IMR-90 (cell line): Measurements from ENCODE around the gene POFUT2. TPM values are rescaled to one million over a fixed set of nuclear protein-coding genes. Genes with fewer than 3 reads are reported as not detected.
A peak's percentile ranks its signal among the peaks of the same experiment; 100 is the strongest.

Experiments used
- ATAC-seq: fragments of 200-7000 bp; cut with Tn5 transposase; 2 replicates; pipeline ENCODE4 v1.9.1; 2020; ENCODE audit warnings: low read depth, mild to moderate bottlenecking, moderate library complexity
- BruUV-seq: library from RNA; stranded (reverse); fragments of 400-500 nt; replicated peaks from 2 replicates; lab custom pipeline; 2021; lab: Mats Ljungman, UMichigan
- CTCF ChIA-PET: fragments of 300-600 bp; formaldehyde crosslinking; extraction: SDS; loops from one replicate; lab custom pipeline; 2021; ENCODE audit warnings: antibody characterized with exemption; lab: Yijun Ruan, JAX
- POLR2A ChIA-PET: fragments of 300-600 bp; sonication (Branson Sonifier 250); formaldehyde crosslinking; loops from one replicate; lab custom pipeline; 2022; ENCODE audit warnings: antibody characterized with exemption; ENCODE audit not compliant: unreplicated experiment; lab: Charles Lee
- DNase-seq: peaks from one replicate; pipeline ENCODE4 v3.0.0; 2013
- H2AFZ ChIP-seq: replicated peaks from 2 replicates; pipeline ENCODE3; 2013; ENCODE audit warnings: low read length, mild to moderate bottlenecking; ENCODE audit not compliant: poor library complexity
- H2AK5ac ChIP-seq: 2 replicates; pipeline ENCODE4 v1.6.1; 2013; ENCODE audit warnings: low read depth, low read length, inconsistent platforms
- H2AK9ac ChIP-seq: replicated peaks from 2 replicates; pipeline ENCODE3; 2013; ENCODE audit warnings: mild to moderate bottlenecking, low read depth, low read length, moderate library complexity; ENCODE audit not compliant: poor library complexity
- H2BK120ac ChIP-seq: 2 replicates; pipeline ENCODE4 v1.6.1; 2013; ENCODE audit warnings: low read depth, low read length, inconsistent platforms
- H2BK15ac ChIP-seq: 3 replicates; pipeline ENCODE4 v1.6.1; 2013; ENCODE audit warnings: low read depth, low read length, inconsistent platforms
- H2BK20ac ChIP-seq: 2 replicates; pipeline ENCODE4 v1.6.1; 2013; ENCODE audit warnings: low read depth, mild to moderate bottlenecking, inconsistent platforms, low read length, moderate library complexity
- H2BK5ac ChIP-seq: 2 replicates; pipeline ENCODE4 v1.6.1; 2013; ENCODE audit warnings: mild to moderate bottlenecking, low read depth, low read length, inconsistent platforms; ENCODE audit not compliant: poor library complexity, severe bottlenecking
- H3K14ac ChIP-seq: replicated peaks from 2 replicates; pipeline ENCODE4 v1.6.1; 2013; ENCODE audit warnings: low read depth, low read length, inconsistent platforms
- H3K18ac ChIP-seq: 2 replicates; pipeline ENCODE4 v1.6.1; 2013; ENCODE audit warnings: low read depth, low read length, control low read depth
- H3K23ac ChIP-seq: 2 replicates; pipeline ENCODE4 v1.6.1; 2013; ENCODE audit warnings: low read depth, low read length, inconsistent platforms
- H3K27ac ChIP-seq: 2 replicates; pipeline ENCODE4 v1.5.1; 2013; ENCODE audit warnings: mild to moderate bottlenecking, control low read depth, low read length; ENCODE audit not compliant: insufficient read depth
- H3K27me3 ChIP-seq: 2 replicates; pipeline ENCODE4 v1.6.1; 2013; ENCODE audit warnings: low read length; ENCODE audit not compliant: control insufficient read depth, insufficient read depth
- H3K36me3 ChIP-seq: 2 replicates; pipeline ENCODE4 v1.6.1; 2013; ENCODE audit warnings: low read length, mixed read lengths; ENCODE audit not compliant: control insufficient read depth, insufficient read depth
- H3K4ac ChIP-seq: 2 replicates; pipeline ENCODE4 v1.6.1; 2013; ENCODE audit warnings: low read depth, low read length, inconsistent platforms
- H3K4me1 ChIP-seq: 2 replicates; pipeline ENCODE4 v1.6.1; 2013; ENCODE audit warnings: low read length, mixed read lengths; ENCODE audit not compliant: control insufficient read depth, insufficient read depth
- H3K4me2 ChIP-seq: 2 replicates; pipeline ENCODE4 v1.6.1; 2013; ENCODE audit warnings: low read depth, mild to moderate bottlenecking, control low read depth, low read length, moderate library complexity
- H3K4me3 ChIP-seq: 2 replicates; pipeline ENCODE4 v1.5.1; 2013; ENCODE audit warnings: low read depth, mild to moderate bottlenecking, control low read depth, low read length, moderate library complexity; ENCODE audit not compliant: insufficient read depth
- H3K56ac ChIP-seq: 2 replicates; pipeline ENCODE4 v1.6.1; 2013; ENCODE audit warnings: low read length, inconsistent platforms; ENCODE audit not compliant: insufficient read depth; ENCODE audit errors: extremely low read depth
- H3K79me1 ChIP-seq, 2 experiments: 2 replicates each; pipeline ENCODE4 v1.6.1; 2013; ENCODE audit warnings: low read length in 2 of 2, inconsistent platforms in 1 of 2, low read depth in 1 of 2
- H3K9ac ChIP-seq: 2 replicates; pipeline ENCODE4 v1.6.1; 2013; ENCODE audit warnings: low read depth, low read length, control low read depth
- H3K9me1 ChIP-seq: 2 replicates; pipeline ENCODE4 v1.6.1; 2013; ENCODE audit warnings: low read length, inconsistent platforms; ENCODE audit not compliant: insufficient read depth
- H3K9me3 ChIP-seq: 2 replicates; pipeline ENCODE4 v1.6.1; 2013; ENCODE audit warnings: low read length; ENCODE audit not compliant: control insufficient read depth, insufficient read depth
- H4K20me1 ChIP-seq: 2 replicates; pipeline ENCODE4 v1.6.1; 2013; ENCODE audit warnings: low read length, inconsistent platforms; ENCODE audit not compliant: insufficient read depth
- H4K5ac ChIP-seq: 2 replicates; pipeline ENCODE4 v1.6.1; 2013; ENCODE audit warnings: mild to moderate bottlenecking, low read depth, low read length, control low read depth
- H4K8ac ChIP-seq, 2 experiments: 2 replicates each; pipeline ENCODE4 v1.6.1; 2013; ENCODE audit warnings: low read depth in 2 of 2, low read length in 2 of 2, control low read depth in 1 of 2, inconsistent platforms in 1 of 2
- H4K91ac ChIP-seq: 2 replicates; pipeline ENCODE4 v1.6.1; 2013; ENCODE audit warnings: low read depth, low read length, inconsistent platforms; ENCODE audit not compliant: insufficient read depth
- BHLHE40 ChIP-seq: fragments of 150-350 bp; IDR thresholded peaks from 2 replicates; pipeline ENCODE4 v1.6.1; 2016; ENCODE audit warnings: mild to moderate bottlenecking, low read depth, low read length
- CEBPB ChIP-seq: IDR thresholded peaks from 2 replicates; pipeline ENCODE4 v1.6.1; 2012; ENCODE audit warnings: low read depth, low read length, improper control_type of control experiment
- CHD1 ChIP-seq: IDR thresholded peaks from 2 replicates; pipeline ENCODE4 v1.6.1; 2012; ENCODE audit warnings: low read depth, low read length, improper control_type of control experiment
- CTCF ChIP-seq: conservative IDR thresholded peaks from 2 replicates; pipeline ENCODE4 v1.5.1; 2012; ENCODE audit warnings: mild to moderate bottlenecking, low read depth, low read length, improper control_type of control experiment
- ELK1 ChIP-seq: fragments of 150-350 bp; IDR thresholded peaks from 2 replicates; pipeline ENCODE4 v1.6.1; 2016; ENCODE audit warnings: low read depth, mild to moderate bottlenecking, low read length, moderate library complexity, borderline replicate concordance
- FOS ChIP-seq: fragments of 150-350 bp; IDR thresholded peaks from 2 replicates; pipeline ENCODE4 v1.6.1; 2016; ENCODE audit warnings: low read depth, low read length
- MAFK ChIP-seq: IDR thresholded peaks from 2 replicates; pipeline ENCODE4 v1.6.1; 2012; ENCODE audit warnings: low read depth, low read length, improper control_type of control experiment
- MAZ ChIP-seq: IDR thresholded peaks from 2 replicates; pipeline ENCODE4 v1.6.1; 2012; ENCODE audit warnings: low read depth, mild to moderate bottlenecking, low read length, improper control_type of control experiment, moderate library complexity, borderline replicate concordance
- MXI1 ChIP-seq: IDR thresholded peaks from 2 replicates; pipeline ENCODE4 v1.6.1; 2012; ENCODE audit warnings: low read depth, mild to moderate bottlenecking, low read length, moderate library complexity, borderline replicate concordance
- NFE2L2 ChIP-seq: fragments of 150-350 bp; IDR thresholded peaks from 2 replicates; pipeline ENCODE4 v1.6.1; 2016; ENCODE audit warnings: low read depth, mild to moderate bottlenecking, low read length
- POLR2A ChIP-seq: IDR thresholded peaks from 2 replicates; pipeline ENCODE4 v1.6.1; 2012; ENCODE audit warnings: mild to moderate bottlenecking, low read depth, low read length
- RAD21 ChIP-seq: IDR thresholded peaks from 2 replicates; pipeline ENCODE4 v1.6.1; 2012; ENCODE audit warnings: low read length, improper control_type of control experiment
- RCOR1 ChIP-seq: IDR thresholded peaks from 2 replicates; pipeline ENCODE4 v1.6.1; 2012; ENCODE audit warnings: mild to moderate bottlenecking, low read length, improper control_type of control experiment; ENCODE audit not compliant: insufficient replicate concordance
- RFX5 ChIP-seq: IDR thresholded peaks from 2 replicates; pipeline ENCODE4 v1.8.0; 2012; ENCODE audit warnings: low read depth, mild to moderate bottlenecking, low read length, moderate library complexity
- SMC3 ChIP-seq: fragments of 150-350 bp; IDR thresholded peaks from 2 replicates; pipeline ENCODE4 v1.6.1; 2016; ENCODE audit warnings: low read depth, mild to moderate bottlenecking, antibody characterized with exemption, low read length, moderate library complexity
- USF2 ChIP-seq: fragments of 150-350 bp; IDR thresholded peaks from 2 replicates; pipeline ENCODE4 v1.6.1; 2017; ENCODE audit warnings: mild to moderate bottlenecking, antibody characterized with exemption, low read length, low read depth
- WGBS, 2 experiments: methylation state at CpG; one replicate each; pipeline versions ENCODE4 v1.1.5 to v1.1.7; 2013; ENCODE audit warnings: missing lambda C conversion rate in 2 of 2; ENCODE audit not compliant: insufficient read length in 1 of 2; ENCODE audit errors: extremely low coverage in 2 of 2; 5-methylcytosine and 5-hydroxymethylcytosine counted together
- dilution Hi-C: fragments of 300-500 bp; cut with HindIII; formaldehyde crosslinking; loops from one replicate; pipeline ENCODE4 v1.14.3; 2018; ENCODE audit warnings: low sequenced_read_pairs; ENCODE audit not compliant: unreplicated experiment
- in situ Hi-C: fragments of 300-500 bp; cut with MboI; formaldehyde crosslinking; loops from 3 replicates; pipeline ENCODE4 v1.14.3; 2019; ENCODE audit warnings: low sequenced_read_pairs, inconsistent platforms, mixed read lengths
- intact Hi-C: fragments of 100-400 bp; cut with micrococcal nuclease; formaldehyde crosslinking; loops from 2 replicates; pipeline ENCODE4 v1.10.0; 2022
- polyA plus RNA-seq, 3 experiments: library from polyadenylated mRNA; depleted of rRNA; stranded (reverse); fragments of >200 nt; gene quantifications; 2 replicates each; pipeline ENCODE4 v1.2.3, GENCODE V29; 2012; ENCODE audit warnings: low replicate concordance in 1 of 3
- total RNA-seq: library from RNA; depleted of rRNA; stranded (reverse); fragments of >200 nt; gene quantifications from 2 replicates; pipeline ENCODE4 v1.2.3, GENCODE V29; 2012

Gene POFUT2
- total and polyA plus RNA-seq, 2 of the 4 experiments (the other 2 are of a cell fraction) = 18.8 to 59.3 TPM

- H3K14ac ChIP-seq = no peak overlapping the region
- H3K9me1 ChIP-seq = no peaks in the 10 kb centered on the region
- H2BK20ac ChIP-seq = no peak overlapping the region
- no peak overlapping the region for H2AK9ac ChIP-seq
- peaks cover 11% of the 10 kb centered on the region for H3K9me3 ChIP-seq
- H4K91ac ChIP-seq = no peak overlapping the region
- H3K9ac ChIP-seq = no peak overlapping the region
- H3K4me1 ChIP-seq = no peaks in the 10 kb centered on the region
- no peak overlapping the region for H2BK5ac ChIP-seq
- intact Hi-C loops (no loop called here), in situ Hi-C loops (no loop called here), dilution Hi-C loops (no loop called here)
- H2BK120ac ChIP-seq = no peak overlapping the region
- no peak overlapping the region for H2AFZ ChIP-seq
- H3K18ac ChIP-seq = no peak overlapping the region
- no peaks in the 10 kb centered on the region for H4K20me1 ChIP-seq
- no TSS peak for BruUV-seq
- POLR2A ChIA-PET = no interaction called here
- no peak overlapping the region for H3K4me3 ChIP-seq
- TF ChIP-seq SMC3 (no peak), CTCF (no peak), CEBPB (no peak), USF2 (no peak), MAZ (no peak), POLR2A (no peak), NFE2L2 (no peak), RFX5 (no peak), RAD21 (no peak), ELK1 (no peak), MAFK (no peak), FOS (no peak), RCOR1 (no peak), BHLHE40 (no peak), MXI1 (no peak), CHD1 (no peak)
- H3K4ac ChIP-seq = no peak overlapping the region
- H3K79me1 ChIP-seq = no peaks in the 10 kb centered on the region
- H3K56ac ChIP-seq = no peak overlapping the region
- H3K27ac ChIP-seq = no peak overlapping the region
- H4K5ac ChIP-seq = no peak overlapping the region
- 0 out of 2 replicates have a peak, but pooled peaks have one; percentile 27 for ATAC-seq
- H3K36me3 ChIP-seq = no peaks in the 10 kb centered on the region
- DNase-seq = no peak
- no peak overlapping the region for H3K23ac ChIP-seq
- CTCF ChIA-PET = no interaction called here
- no CpG with 5 or more reads among the region's 2 CpGs for WGBS, 2 experiments
- H3K4me2 ChIP-seq = no peak overlapping the region
- H4K8ac ChIP-seq = no peak overlapping the region
- H3K27me3 ChIP-seq = peaks cover 17% of the 10 kb centered on the region
- H2AK5ac ChIP-seq = no peak overlapping the region
- H2BK15ac ChIP-seq = no peak overlapping the region
Measured at GRCh38 chr21:45236481-45236880, 51.2 kb downstream of the POFUT2 start.
